Mesodermal cell (in vitro differentiated cells): Measurements from ENCODE around the gene SNX11.

Experiments used
- H3K27ac ChIP-seq: 2 replicates; pipeline ENCODE4 v1.7.0; 2013; ENCODE audit warnings: mild to moderate bottlenecking, low read depth, low read length, moderate library complexity; ENCODE audit not compliant: severe bottlenecking
- H3K36me3 ChIP-seq: 2 replicates; pipeline ENCODE4 v1.7.1; 2013; ENCODE audit warnings: mild to moderate bottlenecking, low read length, moderate library complexity; ENCODE audit not compliant: control insufficient read depth, insufficient read depth
- H3K4me1 ChIP-seq: one replicate; pipeline ENCODE4 v1.7.1; 2013; ENCODE audit warnings: mild to moderate bottlenecking, low read length; ENCODE audit not compliant: insufficient read depth, control insufficient read depth, poor library complexity, severe bottlenecking
- H3K4me3 ChIP-seq: 2 replicates; pipeline ENCODE4 v1.7.0; 2013; ENCODE audit warnings: low read length, control low read depth, mild to moderate bottlenecking; ENCODE audit not compliant: insufficient read depth, poor library complexity, severe bottlenecking; ENCODE audit errors: extremely low read depth
- H3K9me3 ChIP-seq: 2 replicates; pipeline ENCODE4 v1.7.1; 2013; ENCODE audit warnings: mild to moderate bottlenecking, low read length, moderate library complexity; ENCODE audit not compliant: control insufficient read depth
- WGBS, 2 experiments: methylation state at CpG; one replicate each; pipeline ENCODE4 v1.1.5; 2013; ENCODE audit warnings: missing lambda C conversion rate in 2 of 2; ENCODE audit not compliant: insufficient coverage in 2 of 2; 5-methylcytosine and 5-hydroxymethylcytosine counted together

The SNX11 gene

GRCh38 chr17:48149787-48150463 lies 42.4 kb downstream of the SNX11 start:
- Histone ChIP-seq H3K4me3 (no peak overlapping the region), H3K27ac (no peak overlapping the region), H3K4me1 (no peaks in the 10 kb centered on the region), H3K36me3 (no peaks in the 10 kb centered on the region), H3K9me3 (no peaks in the 10 kb centered on the region)
- WGBS, 2 experiments: no CpG with 5 or more reads among the region's 4 CpGs

GRCh38 chr17:48150597-48151001 lies 43.0 kb downstream of the SNX11 start:
- Histone ChIP-seq H3K4me1 (no peaks in the 10 kb centered on the region), H3K4me3 (no peak overlapping the region), H3K36me3 (no peaks in the 10 kb centered on the region), H3K9me3 (no peaks in the 10 kb centered on the region), H3K27ac (no peak overlapping the region)
- WGBS, 2 experiments: 66 to 86% methylated on average over 7 to 8 of the region's 11 CpGs

DNA sequence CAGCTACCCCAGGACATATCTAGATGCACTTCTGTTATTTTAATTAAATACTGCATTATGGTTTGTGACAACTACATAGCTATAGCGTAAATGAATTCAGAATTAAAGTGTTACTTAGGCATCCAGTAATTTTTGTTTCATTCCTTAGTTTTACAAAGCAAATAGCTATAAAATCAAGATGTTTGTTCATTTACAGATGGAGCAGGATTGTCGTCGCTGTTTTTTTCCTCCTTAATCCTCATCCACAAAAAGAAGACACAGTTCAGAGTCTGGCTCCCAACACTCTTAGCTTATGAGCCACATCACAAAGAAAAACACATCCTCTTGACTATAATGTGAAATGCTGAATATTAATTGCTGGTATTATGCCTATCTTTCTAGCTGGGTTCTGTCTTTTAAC lies 43.7 kb downstream of the SNX11 start:
- no peaks in the 10 kb centered on the region for H3K9me3 ChIP-seq
- 83% methylated on average over 2 of the region's 3 CpGs; no CpG with 5 or more reads in 1 of the 2 experiments for WGBS, 2 experiments
- H3K36me3 ChIP-seq: no peaks in the 10 kb centered on the region
- H3K27ac ChIP-seq: no peak overlapping the region
- no peak overlapping the region for H3K4me3 ChIP-seq
- H3K4me1 ChIP-seq: peaks cover 1% of the 10 kb centered on the region

GRCh38 chr17:48152289-48152688 lies 44.7 kb downstream of the SNX11 start:
- H3K4me1 ChIP-seq: peaks cover 4% of the 10 kb centered on the region
- no peak overlapping the region for H3K27ac ChIP-seq
- no peak overlapping the region for H3K4me3 ChIP-seq
- H3K9me3 ChIP-seq: no peaks in the 10 kb centered on the region
- WGBS, 2 experiments: no CpG with 5 or more reads among the region's 4 CpGs
- no peaks in the 10 kb centered on the region for H3K36me3 ChIP-seq

- H3K9me3 ChIP-seq: no peaks in the 10 kb centered on the region
- 78 to 84% methylated on average over 3 to 4 of the region's 6 CpGs for WGBS, 2 experiments
These were observed 46.3 kb downstream of the SNX11 start for GRCh38 chr17:48153691-48154358.

DNA sequence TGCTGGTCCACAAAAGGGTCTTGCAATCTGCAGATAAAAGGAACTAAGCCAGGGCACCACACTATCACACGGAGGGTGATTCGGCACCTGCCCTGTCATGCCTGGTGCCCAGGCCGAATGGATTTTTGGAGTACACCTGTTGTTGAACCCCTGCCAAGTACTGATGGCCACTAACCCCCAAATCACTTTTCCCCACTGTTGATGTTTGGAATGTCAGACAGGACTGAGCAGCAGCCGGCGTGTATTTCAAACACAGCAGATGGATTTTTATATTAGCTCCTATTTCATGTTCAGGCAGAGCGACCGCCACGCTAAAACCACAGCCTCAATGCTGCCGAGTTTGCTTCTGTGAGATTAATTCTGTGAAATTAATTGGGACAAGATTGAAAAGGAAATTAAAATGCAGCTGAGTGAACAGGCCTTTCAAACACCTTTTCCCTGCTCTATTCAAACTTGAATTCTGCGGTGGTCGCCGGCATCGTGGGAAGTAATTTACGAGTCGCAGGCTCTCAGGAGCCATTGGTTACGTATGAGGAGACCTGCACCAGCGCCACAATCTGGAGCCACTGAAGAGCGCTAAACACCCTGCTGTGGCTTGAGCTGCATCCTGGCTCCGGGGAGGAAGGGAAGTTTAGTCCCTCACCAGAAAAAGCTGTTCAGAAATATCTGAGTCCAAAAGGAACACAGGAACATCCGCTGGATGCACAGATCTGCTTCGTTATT lies 48.5 kb downstream of the SNX11 start:
- no peak overlapping the region for H3K4me3 ChIP-seq
- peaks cover 4% of the 10 kb centered on the region for H3K4me1 ChIP-seq
- no peaks in the 10 kb centered on the region for H3K9me3 ChIP-seq
- 48 to 74% methylated on average over 13 to 15 of the region's 21 CpGs for WGBS, 2 experiments
- no peaks in the 10 kb centered on the region for H3K36me3 ChIP-seq
- no peak overlapping the region for H3K27ac ChIP-seq

More at GRCh38 chr17:48153691-48154358, 46.3 kb downstream of the SNX11 start:
- H3K27ac ChIP-seq: no peak overlapping the region
- no peak overlapping the region for H3K4me3 ChIP-seq
- peaks cover 4% of the 10 kb centered on the region for H3K4me1 ChIP-seq
- no peaks in the 10 kb centered on the region for H3K36me3 ChIP-seq

DNA sequence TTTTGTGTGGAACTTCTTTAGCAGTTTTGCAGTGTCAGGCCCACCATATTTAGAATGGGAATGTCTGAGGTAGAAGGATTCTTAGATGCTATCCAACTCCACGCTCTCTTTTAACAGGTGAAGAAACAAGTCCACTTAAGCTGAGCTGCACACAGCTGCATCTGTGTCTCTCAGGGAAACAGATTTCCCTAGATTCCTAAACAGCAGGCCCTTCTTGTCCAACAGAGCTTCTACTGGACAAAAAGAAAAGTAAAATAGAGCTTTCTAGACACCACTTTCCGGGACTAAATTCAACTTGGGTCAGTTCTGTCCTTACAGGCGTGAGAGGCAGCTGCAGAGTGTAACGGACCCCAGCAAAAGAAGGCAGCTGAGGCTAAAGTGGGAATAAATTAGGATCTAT lies 51.7 kb downstream of the SNX11 start:
- Histone ChIP-seq H3K36me3 (no peaks in the 10 kb centered on the region), H3K4me3 (no peak overlapping the region), H3K4me1 (peaks cover 4% of the 10 kb centered on the region), H3K27ac (no peak overlapping the region), H3K9me3 (no peaks in the 10 kb centered on the region)
- 82 to 100% methylated on average over 2 to 3 of the region's 4 CpGs for WGBS, 2 experiments

- H3K36me3 ChIP-seq: no peaks in the 10 kb centered on the region
- H3K9me3 ChIP-seq: no peaks in the 10 kb centered on the region
- 21 to 80% methylated on average over 1 to 2 of the region's 5 CpGs for WGBS, 2 experiments
- peaks cover 4% of the 10 kb centered on the region for H3K4me1 ChIP-seq
- H3K27ac ChIP-seq: no peak overlapping the region
- H3K4me3 ChIP-seq: no peak overlapping the region
These were observed 52.9 kb downstream of the SNX11 start for GRCh38 chr17:48160177-48161081.

- Histone ChIP-seq H3K4me1 (peaks cover 2% of the 10 kb centered on the region), H3K36me3 (no peaks in the 10 kb centered on the region), H3K9me3 (no peaks in the 10 kb centered on the region), H3K27ac (no peak overlapping the region), H3K4me3 (no peak overlapping the region)
- no CpG with 5 or more reads among the region's 4 CpGs for WGBS, 2 experiments
These were observed 53.8 kb downstream of the SNX11 start for GRCh38 chr17:48161127-48161905.
